Measurements from ENCODE around the gene DVL1.
"Not testable (repeated sequence)": the region's sequence is repeated elsewhere in the genome, so short reads cannot be mapped to it uniquely, and the experiment has no call there.

The DVL1 gene

DNA sequence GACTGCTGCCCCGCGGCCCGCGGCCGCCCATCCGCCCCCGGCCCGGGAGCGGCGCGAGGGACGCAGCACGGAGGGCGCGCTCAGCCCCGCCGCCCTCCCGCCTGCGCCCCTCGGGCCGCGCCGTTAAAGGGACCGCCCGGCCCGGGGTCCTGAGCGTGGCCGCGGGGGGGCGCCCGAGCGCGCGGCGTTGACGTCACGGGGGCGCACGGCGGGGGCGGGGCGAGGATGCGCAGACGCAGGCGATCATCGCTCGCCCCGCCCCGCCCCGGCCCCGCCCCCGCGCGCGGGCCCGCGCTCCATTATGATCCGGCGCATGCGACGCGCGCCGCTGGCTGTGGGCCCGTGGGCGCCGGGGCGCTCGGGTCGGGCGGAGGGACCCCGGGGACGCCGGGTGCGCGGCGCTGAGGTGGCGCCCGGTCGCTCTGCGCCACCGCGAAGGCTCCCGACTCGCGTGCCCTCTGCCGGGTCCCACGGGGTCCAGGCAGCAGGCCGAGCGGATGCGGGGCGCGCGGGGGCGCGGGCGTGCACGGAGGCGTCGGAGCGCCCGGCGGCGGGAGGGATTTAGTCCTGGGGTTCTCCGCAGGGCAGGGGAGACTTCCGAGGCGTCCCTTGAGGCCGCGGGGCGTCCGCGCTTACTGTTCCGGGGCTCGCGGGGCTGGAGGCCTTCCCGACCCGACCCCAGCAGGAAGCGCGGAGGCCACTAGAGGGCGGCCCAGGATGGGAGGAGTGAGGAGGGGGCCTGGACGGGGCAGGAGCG lies at the start of gene DVL1:
Gene DVL1 (minus strand): TSS at position 163 of the 757 bp plus-strand sequence. CDS start 353 bp downstream, outside the sequence.
- peak in 1 of 2 donors; percentile 56 for DNase-seq

GRCh38 chr1:1398677-1399186 lies 49.5 kb upstream of the DVL1 start:
- no peak for DNase-seq

GRCh38 chr1:1397839-1398523 lies 48.8 kb upstream of the DVL1 start:
- DNase-seq: no peak

DNA sequence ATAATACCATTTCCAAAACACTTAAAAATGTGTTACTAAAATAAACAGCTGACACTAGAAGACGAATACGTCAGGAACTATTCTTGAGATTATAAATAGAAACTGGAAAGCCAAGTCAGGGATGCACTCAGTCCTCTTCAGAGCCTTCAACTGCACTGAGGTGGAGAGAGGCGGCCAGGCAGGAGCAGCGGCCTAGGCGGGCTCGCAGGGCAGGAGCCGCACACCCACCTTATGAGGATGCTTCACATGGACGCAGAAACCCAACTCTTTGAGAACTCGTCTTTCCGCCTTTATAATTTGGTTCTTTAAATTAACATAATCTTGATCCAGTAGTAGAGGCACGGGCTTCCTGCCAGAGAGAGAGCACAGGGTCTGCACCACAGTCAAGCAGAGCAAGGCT lies 45.9 kb upstream of the DVL1 start:
- DNase-seq: no peak

DNA sequence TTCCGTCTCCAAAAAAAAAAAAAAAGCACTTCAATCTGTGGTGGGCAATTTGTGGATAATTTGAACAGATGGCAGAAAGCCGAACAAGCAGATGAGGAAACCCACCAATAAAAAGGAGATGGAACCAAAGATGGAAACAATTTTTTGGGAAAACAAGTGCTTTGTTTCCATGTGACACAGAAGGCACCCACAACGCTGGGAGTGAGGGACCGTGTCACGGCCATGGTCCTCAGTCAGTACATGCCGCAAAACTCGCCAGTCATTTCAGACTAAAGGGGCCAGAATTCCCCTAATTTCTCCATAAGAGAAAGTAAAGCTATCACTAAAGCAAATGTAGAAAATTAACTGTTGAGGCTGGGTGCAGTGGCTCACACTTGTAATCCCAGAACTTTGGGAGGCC lies 44.9 kb upstream of the DVL1 start:
- DNase-seq: no peak

DNA sequence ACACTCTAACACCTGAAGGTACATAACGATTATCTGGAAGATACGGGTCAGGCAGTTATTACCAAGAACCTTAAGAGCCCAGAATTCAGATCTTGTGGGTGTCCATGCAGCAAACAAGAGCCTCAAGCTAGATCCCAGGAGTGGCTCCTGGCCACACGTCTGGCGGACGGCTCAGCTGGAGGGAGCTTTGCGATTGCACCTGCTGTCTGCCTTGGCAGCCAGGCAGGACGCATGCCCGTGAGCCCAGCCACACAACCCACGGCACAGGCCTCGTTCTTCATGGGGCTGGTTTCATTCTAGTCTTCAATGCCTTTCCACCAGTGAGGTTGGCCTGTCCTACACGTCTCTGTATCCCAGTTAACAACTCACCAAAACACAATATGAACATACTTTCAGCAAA lies 44.2 kb upstream of the DVL1 start:
- DNase-seq: no peak

DNA sequence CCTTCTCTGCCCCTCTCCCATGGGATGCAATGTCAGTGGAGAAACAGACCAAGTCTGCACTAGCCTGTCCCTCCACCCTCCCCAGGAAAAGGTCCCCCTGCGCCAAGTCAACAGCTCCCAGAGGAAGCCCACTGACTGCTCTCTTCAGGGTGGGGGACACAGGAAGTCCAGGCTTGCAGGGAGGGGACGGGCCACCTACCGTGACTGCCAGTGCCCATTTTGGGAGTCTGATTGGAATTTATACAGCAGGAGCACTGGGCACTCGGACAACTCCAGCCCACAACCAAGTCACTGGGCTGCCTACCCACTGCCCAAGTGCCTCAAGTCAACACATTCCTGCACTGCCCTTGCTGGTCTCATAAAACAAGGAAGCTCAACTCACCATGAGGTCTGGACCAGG lies 43.8 kb upstream of the DVL1 start:
- no peak for DNase-seq

DNA sequence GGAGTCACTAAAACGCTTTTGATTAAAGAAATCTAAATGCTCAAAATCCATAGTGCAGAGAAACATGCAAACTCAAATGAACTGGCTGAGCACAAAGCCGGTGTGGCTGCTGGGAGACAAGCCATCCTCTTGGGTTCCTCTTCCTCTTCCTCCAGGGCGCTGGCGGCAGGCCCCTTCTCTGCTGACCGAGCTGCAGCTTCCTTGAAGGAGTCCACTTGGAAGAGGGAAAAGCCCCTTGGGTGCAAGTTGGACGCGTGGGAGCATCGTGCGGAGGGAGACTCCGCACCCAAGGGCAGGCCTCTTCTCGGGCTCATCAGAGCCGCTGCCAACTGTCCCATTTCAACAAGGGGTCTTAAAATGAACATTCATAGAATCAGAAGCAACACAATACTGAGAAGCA lies 42.0 kb upstream of the DVL1 start:
- no peak for DNase-seq

GRCh38 chr1:1390675-1391074 lies 41.5 kb upstream of the DVL1 start:
- DNase-seq: no peak

DNA sequence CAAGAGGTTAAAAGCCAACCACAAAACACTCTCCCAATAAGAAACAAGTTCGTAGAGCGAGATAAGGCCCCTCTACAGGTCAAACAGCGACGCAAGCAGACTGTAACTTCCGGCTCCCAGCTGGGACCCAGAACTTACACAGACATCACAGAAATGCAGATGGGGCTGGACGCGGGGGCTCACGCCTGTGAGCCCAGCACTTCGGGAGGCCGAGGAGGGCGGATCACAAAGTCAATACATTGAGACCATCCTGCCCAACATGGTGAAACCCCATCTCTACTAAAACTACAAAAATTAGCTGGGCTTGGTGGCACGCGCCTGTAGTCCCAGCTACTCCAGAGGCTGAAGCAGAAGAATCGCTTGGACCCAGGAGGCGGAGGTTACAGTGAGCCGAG lies 38.9 kb upstream of the DVL1 start:
- no peak for DNase-seq

DNA sequence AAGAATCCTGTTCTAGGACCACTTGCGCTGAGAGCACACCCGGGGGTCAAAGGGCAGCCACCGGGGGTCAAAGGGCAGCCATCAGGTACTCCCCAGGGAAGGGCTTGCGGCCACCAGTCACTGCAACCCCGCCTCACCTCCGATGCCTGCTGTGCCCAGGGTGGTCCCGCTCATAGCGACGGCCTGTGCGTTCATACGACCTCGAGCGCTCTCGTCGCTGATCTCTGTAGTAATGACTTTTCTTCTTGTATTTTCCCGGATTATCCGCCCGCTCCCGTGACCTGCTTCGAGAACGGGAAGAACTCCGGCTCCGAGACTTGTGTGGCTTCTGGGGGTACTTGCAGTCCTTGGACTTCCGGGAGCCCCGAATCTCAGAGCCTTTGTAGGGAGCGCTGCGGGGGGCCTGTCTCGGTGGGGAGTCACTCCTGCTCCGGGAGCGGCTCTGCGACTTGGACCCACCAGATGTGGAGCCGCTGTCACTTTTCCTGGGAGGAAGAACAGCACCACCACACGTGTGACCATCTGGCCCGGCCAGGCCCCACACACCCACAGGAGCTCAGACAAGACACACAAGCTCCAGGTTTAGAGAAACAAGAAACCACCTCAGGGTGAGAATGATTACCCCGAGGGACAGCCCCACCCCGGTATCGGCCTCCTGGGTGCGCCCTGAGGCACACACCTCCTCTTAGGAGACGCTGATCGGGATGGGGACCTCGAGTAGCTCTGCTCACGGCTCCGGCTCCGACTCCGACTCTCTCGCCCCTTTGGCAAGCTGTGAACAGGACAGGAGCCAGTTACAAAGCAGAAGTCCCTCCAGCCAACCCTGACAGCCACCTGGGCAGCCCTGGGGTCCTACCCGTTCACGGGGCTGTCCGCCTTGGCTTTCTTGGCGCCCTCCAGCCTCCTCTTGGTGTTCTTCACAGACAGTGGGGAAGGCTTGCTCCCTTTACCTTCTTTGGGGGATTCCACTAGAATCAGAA lies 38.2 kb upstream of the DVL1 start:
- DNase-seq: no peak

GRCh38 chr1:1385931-1386330 lies 36.7 kb upstream of the DVL1 start:
- no peak for DNase-seq

DNA sequence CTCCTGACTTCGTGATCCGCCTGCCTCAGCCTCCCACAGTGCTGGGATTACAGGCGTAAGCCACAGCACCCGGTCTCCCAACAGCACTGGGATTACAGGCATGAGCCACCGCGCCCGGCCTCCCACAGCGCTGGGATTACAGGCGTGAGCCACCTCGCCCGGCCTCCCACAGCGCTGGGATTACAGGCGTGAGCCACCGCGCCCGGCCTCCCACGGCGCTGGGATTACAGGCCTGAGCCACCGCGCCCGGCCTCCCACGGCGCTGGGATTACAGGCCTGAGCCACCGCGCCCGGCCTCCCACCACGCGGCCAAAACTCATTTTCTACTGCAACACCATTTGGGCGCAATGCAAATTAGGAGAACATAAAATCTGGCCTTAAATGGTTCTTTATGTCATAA lies 36.1 kb upstream of the DVL1 start:
- not testable (repeated sequence) for DNase-seq

DNA sequence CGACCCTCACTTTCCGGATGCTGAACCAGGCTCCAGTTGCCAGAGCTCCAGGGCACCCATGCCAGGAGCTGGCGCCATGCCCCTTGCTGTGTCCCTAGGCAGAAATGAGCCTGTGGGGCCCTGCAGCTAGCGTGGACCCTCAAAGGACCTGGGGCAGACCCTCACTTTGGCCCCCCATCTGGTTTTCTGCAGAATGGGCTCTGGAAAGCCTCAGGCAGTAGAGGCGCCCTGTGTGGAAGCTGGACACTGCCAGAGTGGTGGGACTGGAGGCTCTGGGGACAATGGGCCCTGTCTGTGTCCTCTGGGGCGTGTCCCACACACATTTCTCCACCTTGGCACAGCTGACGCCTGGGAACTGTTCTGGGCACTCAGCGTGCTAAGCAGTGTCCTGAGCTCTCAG lies 32.1 kb upstream of the DVL1 start:
- DNase-seq: no peak

DNA sequence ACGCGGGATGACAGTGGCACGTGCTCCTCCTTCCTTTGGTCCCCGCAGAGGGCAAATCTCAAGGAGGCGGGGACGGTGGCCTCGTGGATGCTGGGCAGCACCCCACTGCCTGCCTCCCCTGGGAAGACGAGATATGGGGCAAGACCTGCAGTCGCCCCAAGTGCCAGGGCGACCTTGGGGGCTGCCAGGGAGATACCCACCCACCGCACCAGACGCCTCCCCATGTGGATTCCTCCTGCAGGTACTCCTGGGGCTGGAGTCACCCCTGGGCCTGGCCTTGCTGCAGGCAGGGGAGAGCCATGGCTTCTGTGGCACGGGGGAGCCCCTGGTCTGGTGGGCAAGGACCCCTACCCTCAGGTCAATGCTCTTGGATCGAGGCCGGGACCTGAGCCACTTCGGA lies 31.6 kb upstream of the DVL1 start:
- DNase-seq: no peak

- DNase-seq: no peak
These were observed 28.5 kb upstream of the DVL1 start for GRCh38 chr1:1377540-1378205.

GRCh38 chr1:1376551-1377226 lies 27.5 kb upstream of the DVL1 start:
- DNase-seq: no peak

- DNase-seq: peak; percentile 90 to 99
These were observed 25.9 kb upstream of the DVL1 start, which contains the start of gene AURKAIP1 for GRCh38 chr1:1374929-1375662. Gene AURKAIP1 (minus strand): TSS chr1:1375207. CDS start chr1:1374756, 451 bp downstream.

DNA sequence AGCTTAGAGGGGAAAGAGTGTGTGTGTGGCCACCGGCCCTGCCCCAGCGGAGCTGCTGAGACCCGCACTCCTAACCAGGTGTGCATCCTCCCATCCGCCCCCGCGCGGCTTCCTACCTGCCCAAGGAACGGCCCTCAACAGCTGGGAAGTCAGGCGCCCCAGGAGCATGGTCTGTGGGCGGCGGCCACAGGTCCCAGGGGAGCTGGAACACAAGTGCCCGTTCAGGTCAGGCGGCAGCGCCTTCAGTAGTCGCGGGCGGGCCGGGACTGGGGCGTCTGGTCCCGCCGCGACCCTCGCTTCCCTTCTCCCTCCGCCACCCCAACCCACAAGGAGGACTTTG lies 25.3 kb upstream of the DVL1 start:
- DNase-seq: no peak

DNA sequence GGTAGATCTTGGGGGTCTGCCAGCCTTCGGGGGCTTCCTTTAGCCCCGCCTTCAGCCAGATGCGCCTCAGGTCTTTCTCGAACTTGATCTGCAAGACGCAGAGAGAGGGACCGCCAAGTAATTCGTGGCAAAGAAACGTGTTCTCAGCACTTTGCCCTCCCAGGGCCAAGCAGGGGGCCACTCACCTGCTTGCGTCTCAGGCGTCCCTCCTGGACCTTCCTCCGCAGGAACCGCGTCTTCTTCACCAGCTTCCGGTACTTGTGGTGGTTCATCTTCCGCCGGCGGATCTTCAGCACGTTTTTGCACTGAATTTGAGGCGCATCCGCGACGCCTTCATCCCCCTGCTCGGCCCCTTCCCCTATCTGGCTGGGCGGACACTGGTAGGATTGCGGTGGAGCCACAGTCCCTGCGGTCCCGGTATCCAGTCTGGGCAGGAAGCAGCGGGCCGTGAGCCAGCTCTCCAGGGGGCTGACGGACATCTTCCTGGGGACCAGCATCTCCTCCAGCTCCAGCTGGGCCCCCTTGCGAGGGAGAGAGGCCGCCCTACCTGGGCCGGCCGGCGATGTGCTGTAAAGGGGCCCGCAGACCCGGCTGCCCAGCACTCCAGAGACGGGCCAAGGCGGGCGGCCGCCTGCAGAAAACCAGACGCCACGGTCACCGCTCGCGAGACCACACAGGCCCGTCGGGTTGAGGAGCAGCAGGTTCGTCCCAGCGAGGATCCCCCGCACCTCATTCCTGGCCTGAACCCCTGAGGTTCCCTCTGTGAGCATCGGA lies 24.8 kb upstream of the DVL1 start:
- DNase-seq: no peak

All from bone marrow (tissue), 2 donors.